ENCODE data around the gene DMXL1.

DNA sequence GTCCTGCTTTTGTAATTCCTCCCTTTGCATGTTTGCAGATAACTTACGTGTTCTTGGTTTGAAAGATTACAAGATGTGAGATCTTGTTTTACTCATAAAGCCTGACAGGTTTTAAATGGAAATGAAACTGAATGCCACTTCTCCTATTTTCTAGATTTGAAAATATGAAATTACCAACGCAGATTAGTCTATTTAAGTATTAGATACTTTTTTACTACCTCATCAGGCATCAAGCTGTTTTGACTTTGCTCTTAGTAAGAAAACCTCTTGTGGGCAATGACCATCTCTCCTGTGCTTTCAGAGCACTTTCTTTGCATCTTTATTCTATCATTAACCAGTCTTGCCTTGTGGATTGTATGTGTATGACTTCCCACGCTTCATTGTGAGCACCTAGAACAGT, 3.5 kb downstream of the DMXL1 start:
- TF ChIP-seq RAD21 (IDR thresholded peaks at IDR 0.05) (no peak), TAF1 (conservative IDR thresholded peaks at IDR 0.05) (no peak)
- TF ChIP-seq, protein P1, sequence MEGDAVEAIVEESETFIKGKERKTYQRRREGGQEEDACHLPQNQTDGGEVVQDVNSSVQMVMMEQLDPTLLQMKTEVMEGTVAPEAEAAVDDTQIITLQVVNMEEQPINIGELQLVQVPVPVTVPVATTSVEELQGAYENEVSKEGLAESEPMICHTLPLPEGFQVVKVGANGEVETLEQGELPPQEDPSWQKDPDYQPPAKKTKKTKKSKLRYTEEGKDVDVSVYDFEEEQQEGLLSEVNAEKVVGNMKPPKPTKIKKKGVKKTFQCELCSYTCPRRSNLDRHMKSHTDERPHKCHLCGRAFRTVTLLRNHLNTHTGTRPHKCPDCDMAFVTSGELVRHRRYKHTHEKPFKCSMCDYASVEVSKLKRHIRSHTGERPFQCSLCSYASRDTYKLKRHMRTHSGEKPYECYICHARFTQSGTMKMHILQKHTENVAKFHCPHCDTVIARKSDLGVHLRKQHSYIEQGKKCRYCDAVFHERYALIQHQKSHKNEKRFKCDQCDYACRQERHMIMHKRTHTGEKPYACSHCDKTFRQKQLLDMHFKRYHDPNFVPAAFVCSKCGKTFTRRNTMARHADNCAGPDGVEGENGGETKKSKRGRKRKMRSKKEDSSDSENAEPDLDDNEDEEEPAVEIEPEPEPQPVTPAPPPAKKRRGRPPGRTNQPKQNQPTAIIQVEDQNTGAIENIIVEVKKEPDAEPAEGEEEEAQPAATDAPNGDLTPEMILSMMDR (IDR thresholded peaks at IDR 0.05; ENCODE audit: low read depth, low read length, missing input control): no peak
- TF ChIP-seq, protein P2, sequence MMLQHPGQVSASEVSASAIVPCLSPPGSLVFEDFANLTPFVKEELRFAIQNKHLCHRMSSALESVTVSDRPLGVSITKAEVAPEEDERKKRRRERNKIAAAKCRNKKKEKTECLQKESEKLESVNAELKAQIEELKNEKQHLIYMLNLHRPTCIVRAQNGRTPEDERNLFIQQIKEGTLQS (IDR thresholded peaks at IDR 0.05): no peak

Data from liver (tissue), 3 donors.